Thoracic aorta endothelial cell (primary cell): ENCODE results near the gene RIN2. TPM values are rescaled to one million over a fixed set of nuclear protein-coding genes. Genes with fewer than 3 reads are reported as not detected.

ENCODE experiments used
- total RNA-seq: library from RNA; depleted of rRNA; stranded (reverse); fragments of >200 nt; gene quantifications from 2 replicates; pipeline ENCODE4 v1.2.3, GENCODE V29; 2012

The RIN2 gene
- total RNA-seq: 117 and 125 TPM in 2 replicates

GRCh38 chr20:19758133-19758500, at the start of gene RIN2:
TSS of gene RIN2 (plus strand) at chr20:19758258. CDS start at chr20:19889602, 131,344 bp downstream.

